Measurements from ENCODE around the gene SAMD4A.

The SAMD4A gene

DNA sequence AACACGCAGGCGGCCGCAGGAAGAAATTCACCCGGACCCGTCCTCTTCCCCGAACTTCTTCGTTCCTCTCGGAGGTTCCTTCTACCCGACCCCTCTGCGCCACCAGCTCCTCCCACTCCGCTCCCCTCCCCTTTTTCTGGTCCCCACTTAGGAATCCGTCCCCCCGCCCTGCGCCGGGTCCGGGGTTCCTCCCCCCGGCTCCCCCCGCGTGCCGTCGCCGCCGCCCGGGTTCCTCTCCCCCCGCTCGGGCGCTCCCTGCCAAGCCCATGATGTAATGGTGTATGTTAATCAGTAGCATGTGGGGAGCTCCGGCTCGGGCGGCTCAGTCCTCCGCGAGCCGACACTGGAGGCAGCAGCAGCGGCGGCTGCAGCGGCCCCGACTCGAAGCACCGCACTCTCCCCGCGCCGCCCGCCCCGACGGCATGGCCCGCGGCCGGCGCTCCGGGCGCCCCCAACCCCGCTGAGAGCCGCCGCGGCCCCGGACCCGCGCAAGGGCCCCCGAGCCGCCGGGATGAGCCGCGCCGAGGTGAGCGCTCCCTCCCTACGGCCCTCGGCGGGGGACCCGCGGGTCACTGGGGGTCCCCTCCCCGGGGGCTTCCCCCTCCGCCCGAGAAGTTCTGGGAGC, 1.0 kb upstream of the SAMD4A start:
- DNase-seq (ENCODE audit: low read depth), result peak; percentile 56

DNA sequence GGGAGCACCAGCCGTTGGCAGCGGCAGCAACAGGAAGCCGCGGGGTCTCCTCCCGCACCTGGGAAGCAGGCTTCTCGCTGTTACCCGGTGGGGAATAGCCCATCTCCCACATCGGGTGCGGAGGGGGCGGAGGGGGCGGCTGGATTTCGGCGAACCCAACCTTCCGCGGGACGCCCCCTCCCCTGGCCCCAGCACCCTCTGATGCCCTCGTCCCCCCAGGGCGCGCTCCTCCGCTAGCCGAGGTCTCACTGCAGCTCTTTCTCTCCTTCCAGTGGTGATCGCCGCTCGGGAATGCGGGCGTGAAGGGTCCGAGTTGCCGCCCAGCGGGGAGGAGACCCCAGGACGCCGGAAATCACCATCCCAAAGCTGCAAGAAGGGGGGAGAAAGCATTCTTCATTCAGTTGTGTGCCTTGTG, 303 bp downstream of the SAMD4A start:
- DNase-seq (ENCODE audit: low read depth), result no peak

DNA sequence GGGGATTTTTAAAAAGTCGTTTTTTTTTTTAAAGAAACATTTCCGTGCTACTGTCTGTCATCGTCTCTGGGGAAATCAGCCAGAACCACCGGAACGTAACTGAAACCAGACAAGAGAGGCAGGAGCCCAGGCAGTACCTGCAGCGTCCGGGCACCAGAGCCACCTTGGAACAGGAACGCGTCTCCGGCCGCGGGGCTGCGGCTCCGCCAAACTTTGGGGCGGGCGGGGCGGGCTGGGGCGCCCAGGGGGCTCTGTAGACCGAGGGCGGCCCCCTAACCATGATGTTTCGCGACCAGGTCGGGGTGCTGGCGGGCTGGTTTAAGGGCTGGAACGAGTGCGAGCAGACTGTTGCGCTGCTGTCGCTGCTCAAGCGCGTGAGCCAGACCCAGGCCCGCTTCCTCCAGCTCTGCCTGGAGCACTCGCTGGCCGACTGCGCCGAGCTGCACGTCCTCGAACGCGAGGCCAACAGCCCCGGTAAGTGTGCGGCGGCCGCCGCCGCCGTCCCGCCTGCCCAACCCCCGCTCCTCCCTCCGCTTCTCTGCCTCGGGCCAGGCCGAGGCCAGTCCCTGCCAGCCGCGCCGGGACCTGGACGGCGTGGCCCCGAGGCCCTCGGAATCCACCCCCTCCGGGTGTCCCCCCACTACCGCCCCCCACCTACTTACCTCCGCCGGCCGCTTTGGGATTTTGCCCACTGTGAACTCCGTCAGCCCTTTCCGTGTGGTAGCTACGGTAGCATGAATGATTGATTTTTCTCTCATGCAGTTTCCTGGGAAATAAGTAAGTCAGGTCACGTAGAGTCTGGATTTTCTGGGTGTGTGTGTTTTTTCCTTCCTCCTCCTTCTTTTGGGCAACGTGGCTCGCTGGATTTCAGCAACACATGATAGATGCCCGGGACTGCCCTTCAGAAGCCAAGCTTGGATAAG, 972 bp downstream of the SAMD4A start:
- no peak for DNase-seq (ENCODE audit: low read depth)

DNA sequence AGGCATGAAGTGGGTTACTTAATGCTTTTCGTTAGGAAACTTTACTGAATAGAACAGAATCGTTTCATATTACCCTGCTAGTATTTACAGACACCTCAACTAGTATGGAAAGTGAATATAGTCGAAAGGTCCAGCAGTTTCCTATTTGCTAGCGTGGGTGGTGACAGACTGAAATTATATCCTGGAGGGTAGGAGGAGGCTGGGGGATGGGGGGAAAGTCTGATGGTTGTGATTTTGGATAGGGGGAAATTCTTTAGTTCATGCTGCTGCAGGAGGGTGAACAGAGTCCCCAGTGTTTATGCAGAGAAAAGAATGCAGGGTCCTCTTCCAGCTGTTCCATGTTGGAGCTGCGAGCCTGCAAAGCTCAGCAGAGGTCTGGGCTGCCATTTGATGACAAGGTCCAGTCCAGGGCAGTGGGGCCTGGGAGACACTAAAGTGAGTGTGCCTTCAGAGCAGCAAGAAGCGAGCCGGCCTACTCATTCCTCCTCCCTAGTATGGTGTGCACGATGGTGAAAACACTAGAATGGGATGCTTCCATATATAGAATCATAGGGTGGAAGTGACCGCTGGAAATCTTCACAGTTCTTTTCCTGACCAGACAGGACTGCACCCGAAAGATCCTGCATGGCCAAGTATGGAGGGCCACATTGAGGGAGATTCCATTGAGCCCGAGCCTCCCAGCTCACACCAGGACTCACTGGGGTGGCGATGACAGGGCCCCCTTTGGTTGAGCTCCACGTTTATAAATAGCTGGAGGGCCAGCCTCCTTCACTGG, 2.1 kb downstream of the SAMD4A start:
- no peak for DNase-seq (ENCODE audit: low read depth)

DNA sequence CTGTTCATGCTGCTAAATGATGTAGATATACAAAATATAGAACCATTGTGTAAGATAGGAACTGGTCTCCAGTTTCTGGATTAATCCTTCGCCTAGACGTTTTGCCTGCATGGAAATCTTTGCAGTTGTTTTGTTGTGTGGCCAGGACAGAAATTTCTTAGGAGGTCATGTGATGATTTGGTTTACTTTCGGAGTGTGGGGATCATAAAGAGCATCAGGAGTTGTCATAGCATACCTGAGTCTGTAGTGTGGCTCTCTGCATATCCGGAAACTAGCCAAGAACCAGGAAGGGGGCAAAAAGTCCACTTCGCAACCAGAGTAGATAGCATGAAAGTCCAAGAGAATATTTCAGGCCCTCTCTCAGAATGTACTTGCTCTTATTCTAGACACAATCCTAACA, 3.1 kb downstream of the SAMD4A start:
- no peak for DNase-seq (ENCODE audit: low read depth)

DNA sequence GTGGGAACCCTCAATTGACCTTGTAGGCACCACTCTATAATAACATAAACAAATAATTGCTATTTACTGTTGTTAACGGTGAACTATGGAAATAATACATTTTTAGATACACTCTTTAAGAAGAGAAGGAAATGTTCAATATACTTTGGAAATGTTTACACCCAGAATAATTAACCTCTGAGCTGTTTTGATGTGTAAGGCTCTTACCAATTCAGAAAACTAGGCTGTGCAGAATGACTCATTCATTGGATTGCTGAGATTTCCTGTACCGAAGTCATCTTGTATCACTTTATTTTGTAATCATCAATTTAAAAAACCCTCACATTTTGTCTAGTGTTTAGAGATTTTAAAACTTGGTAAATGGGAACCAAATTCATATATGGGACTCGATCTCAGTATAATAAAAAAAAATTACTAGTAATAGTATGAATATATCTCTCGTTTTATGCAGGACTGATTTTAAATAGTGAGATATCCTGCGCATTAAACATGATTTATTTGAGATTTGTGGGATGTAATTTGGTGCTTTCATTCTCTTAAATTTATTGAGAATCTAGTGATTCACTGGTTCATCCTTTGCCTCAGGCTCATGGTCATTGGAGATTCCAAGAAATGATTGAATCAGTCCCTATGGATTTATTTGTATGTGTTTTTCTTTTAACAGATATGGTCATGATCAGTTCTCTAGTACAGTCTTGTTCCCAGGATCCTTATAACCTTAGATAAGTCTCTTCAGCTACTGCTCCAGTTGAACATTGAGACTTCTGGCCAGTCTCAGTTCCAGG, 3.9 kb downstream of the SAMD4A start:
- no peak for DNase-seq (ENCODE audit: low read depth)

DNA sequence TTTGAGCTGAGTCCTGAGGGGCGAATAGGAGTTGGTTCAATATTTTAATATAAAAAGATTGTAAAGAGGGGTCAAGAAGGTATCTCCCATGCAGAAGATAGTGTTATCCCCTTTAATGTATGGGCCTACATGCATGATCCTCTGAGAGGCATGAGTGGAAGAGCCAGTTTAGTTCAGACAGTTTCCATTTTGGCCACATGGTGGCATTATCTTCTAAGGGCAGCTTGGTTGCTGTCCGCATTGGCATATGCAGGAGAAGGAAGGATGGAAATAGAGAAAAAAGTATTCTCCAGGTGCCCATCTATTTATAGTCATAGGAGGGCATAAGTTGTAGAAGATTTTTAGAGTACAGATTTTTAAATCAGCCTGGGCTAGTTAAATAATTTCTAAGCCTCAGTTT, 5.4 kb downstream of the SAMD4A start:
- DNase-seq (ENCODE audit: low read depth), result no peak

DNA sequence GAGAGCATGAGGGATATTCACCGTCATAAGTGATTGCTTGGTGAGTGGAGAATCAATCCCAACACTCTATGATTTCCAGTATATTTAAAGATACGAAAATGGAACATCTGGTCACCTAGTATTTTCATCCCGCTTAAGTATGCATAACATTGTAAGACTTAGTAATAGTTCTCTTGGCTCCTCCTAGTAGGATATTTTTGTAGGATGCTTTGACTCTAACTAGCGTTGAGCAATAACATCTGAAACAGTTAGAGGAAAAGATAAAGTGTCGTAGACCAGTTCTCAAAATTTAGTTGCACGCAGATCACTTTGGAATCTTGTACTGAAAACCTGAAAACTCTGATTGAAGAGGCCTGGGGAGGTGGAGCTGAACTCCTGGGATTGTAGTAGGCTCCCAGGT, 7.6 kb downstream of the SAMD4A start:
- no peak for DNase-seq (ENCODE audit: low read depth)

DNA sequence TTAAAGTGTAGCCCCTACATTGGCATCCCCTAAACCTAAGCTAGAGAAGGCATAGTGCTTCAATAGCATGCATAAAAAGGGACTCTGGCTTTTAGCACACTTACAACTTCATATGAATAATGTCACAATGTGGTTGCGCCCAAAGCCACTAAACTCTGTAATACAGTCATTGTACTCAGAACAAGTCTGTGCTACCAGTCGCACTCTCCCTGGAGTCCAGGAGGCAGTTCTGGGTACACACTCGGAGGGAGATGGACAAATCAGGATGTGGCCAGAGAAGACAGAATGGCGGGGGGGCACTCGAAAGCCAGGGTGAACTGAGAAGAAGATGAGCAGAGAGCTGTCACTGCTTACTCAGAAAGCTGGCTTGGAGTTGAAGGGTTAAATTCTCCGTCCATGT, 10.6 kb downstream of the SAMD4A start:
- DNase-seq (ENCODE audit: low read depth), result no peak

DNA sequence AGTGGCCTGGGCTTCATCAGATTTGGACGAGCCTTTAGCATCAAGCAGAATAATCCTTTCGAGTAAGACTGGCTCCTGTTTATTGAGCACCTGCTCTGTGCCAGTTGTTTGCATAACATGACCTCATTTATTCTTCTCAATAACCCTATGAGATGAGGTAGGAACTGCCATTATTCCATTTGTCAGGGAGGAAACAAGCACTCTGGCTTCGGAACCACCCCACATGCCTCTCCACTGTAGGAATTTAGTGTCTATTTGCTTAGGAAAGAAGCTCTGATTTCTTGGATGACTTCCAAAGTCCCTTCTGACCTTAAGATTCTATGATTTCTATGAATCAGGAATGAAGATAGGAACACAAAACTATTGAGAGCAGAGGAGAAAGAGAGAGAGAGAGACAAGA, 11.0 kb downstream of the SAMD4A start:
- DNase-seq (ENCODE audit: low read depth), result no peak

DNA sequence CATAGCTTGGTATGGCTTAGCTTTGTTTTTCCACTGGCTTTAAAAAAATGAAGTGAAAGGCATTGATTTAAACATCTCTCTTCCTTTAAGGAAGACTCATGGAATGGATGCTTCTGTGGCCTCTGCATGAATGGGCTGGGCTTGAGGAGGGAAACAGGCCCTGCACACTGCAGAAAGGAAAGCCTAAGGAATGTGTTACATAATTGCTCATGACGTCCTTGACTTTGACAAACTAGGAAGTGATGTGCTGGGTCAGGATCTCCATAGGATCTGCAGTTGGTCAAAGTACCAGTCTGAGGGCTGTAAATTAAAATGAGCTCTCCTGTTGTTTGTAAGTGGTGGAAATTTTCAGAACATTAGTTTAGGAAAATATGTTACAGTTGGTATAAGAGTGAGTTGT, 12.7 kb downstream of the SAMD4A start:
- DNase-seq (ENCODE audit: low read depth), result no peak

DNA sequence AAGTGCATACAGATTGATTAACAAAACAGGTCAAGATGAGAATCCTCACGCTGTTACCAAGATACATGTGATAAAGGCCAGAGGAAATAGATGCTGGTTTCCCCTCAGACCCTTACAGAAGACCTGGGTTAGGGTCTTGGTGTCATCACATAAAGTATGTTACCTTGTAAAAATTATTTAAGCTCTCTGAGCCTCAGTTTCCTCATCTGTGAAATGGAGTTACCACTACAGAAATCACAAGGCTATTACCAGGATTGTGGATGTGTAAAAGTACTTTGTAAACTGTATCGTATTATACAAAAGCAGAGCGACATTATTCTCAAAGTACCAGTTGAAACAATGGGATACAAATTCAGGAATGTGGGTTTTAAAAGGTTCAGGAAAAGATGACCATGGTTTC, 14.0 kb downstream of the SAMD4A start:
- no peak for DNase-seq (ENCODE audit: low read depth)

DNA sequence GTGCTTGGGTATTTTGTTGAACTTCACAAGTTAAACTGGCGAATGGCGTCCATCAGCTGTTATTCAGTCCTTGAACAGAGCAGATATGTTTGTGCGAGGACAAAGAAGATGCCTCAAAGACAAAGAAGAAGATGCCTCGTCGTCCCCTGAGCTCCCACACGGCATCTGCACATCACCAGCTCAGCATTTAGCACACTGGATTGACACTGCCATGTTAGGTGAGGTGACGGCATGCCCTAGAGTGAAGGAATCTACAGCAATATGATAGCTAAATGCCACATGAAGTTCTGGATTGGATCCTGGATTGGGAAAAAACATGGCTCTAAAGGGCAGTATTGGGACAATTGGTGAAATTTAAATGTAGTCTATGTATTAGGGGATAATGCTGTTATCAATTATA, 15.4 kb downstream of the SAMD4A start:
- DNase-seq (ENCODE audit: low read depth), result no peak

DNA sequence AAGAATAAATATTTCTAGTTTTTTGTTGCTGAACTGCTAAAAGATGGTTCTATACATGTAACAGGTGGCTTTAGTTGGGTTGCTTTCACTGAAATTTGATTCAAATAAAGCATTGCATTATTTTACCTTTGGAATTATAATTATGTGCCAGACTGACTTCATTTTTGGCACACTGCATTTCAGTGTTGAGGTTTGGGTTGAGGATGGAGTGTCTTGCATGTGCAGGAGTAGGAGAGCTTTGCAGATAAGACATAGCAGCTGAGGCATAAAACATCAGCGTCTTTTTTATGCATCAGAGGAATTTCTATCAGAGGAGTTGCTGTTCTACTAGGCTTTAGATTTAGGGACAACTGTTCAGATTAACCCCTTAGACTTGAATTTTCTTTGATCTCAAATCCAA, 17.2 kb downstream of the SAMD4A start:
- no peak for DNase-seq (ENCODE audit: low read depth)

DNA sequence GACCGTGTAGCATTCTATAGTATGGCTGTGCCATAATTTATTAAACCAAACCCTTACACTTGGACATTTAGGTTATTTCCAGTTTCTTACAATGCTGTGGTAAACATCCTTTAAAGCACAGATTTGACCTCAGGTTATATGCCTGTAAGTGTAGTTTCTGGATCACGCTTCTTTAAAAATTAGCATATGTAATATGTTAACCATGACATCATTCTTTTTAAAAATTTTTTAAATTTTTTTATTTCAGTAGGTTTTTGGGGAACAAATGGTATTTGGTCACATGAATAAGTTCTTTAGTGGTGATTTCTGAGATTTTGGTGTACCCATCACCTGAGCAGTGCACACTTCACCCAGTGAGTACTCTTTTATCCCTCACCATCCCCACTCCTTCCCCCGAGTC, 18.3 kb downstream of the SAMD4A start:
- DNase-seq (ENCODE audit: low read depth), result no peak

DNA sequence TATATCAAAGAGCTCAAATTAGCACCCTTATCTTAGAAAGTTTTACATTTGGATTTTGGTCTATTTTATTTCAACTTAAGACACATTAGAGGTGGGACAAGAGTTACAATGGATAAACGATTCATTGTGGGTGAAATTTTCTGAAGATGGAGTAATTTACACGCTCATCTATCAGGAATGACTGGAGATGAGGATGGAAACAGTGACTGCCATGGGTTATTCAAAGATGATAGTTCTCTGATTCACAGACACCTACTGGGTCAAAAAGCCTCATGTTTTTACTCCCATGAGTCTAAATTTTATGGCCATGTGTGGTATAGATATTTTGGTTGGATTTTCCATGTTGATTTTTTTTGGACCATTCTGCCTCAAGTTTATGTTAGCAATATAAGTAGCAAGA, 22.1 kb downstream of the SAMD4A start:
- no peak for DNase-seq (ENCODE audit: low read depth)

DNA sequence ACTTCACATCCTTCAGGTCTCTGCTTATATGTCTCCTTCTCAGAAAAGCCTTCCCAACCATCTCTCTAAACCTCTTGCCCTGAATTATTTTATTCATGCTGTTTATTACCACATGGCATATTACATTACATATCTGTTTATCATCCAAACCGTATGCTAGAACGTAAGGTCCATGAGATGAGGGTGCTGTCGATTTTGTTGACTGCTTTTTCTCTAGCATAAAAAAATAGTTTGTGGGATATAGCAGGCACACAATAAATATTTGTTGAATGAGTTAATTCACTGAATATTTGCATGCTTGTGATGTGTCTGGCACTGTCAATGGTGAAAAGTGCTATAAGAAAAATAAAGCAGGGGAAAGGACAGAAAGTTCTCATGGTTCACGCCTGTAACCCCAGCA, 22.9 kb downstream of the SAMD4A start:
- DNase-seq (ENCODE audit: low read depth), result no peak

DNA sequence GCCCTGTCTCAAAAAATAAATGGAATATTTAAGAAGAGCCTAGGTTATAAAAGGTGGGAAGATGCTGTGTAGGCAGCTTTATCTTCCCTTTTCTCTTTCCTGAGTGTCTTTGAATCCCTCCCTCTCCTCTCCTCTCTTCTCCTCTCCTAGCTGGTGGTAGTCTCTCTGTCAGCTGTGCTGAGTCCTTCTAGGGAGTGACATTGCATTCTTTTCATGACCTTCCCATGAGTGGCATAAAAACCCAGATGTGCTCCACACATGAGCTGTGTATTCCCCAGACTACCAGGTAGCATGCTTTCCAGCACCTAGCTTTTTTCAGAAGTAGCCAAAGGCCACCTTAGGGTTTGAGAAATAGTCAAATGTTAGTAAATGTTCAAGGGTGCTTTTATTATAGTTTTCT, 23.6 kb downstream of the SAMD4A start:
- no peak for DNase-seq (ENCODE audit: low read depth)

DNA sequence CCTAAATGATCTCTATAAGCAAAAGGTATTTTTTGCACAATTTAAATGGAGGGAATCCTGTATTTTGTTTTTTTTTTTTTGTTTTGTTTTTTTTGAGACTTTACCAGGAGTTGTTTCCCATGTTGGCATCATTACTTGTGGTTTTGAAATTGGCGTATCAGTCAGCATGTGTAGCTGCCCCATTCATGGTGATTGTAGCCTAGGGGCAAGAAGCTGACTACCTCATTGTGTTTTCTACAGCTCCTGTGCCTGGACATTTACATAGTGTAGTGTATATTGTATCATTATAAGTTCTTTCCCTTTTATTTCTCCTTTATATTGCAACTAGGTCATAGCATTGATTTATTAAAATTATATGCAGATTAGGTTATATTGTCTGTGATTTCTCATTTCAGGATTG, 24.5 kb downstream of the SAMD4A start:
- no peak for DNase-seq (ENCODE audit: low read depth)

DNA sequence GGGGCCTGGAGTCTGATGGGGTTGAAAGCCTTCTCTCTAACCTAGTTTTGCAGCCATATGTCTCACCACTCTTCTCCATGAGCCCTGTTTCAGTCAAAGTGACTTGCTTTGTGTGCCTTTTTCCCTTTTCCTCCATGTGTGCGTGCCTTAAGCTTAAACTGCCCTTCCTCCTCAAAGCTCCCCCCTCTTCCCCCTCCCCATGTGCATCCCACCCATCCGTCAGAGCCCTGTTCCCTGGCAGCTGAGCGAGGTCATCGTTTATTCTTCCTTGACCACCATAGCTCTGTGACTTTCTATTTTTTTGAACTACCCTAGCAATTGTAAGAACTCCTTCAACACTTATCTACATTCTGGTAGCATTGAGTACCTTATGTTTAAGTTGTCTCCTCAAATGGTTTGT, 24.9 kb downstream of the SAMD4A start:
- DNase-seq (ENCODE audit: low read depth), result no peak

DNA sequence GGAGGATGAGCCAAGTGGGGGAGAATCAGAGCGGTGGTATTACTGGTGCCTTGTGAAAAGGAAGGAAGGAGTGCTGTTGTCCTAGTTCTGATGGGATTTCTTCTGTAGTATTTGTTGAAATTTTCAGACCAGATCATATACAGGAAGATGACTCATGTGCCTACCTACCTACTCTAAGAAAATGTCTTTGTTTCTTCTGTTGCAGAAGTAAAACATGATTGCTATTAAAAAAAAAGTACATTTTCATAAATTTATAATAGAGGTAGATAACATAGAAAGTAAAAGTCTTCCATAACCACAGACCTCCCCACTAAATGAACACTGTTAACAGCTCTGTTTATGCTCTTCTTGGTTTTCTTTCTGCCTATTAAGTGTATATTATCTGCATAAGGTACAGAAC, 26.9 kb downstream of the SAMD4A start:
- DNase-seq (ENCODE audit: low read depth), result no peak

DNA sequence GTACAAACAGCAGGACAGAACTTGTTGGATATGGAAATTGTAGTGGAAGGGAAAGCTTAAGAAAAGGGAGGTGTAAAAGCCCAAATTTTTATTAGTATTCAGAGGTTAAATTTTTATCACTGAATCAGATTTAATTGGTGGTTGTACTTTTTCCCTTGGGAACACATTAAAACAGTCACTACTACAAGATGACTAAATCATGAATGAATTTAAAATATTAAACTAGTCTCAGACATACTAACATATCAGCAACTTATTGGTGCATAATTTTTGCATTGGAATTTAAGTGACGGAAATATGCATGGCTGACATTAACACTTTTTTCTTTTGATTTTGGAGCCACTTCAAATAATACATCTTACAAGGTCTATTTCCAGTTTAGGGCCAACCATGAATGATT, 27.6 kb downstream of the SAMD4A start:
- no peak for DNase-seq (ENCODE audit: low read depth)
